CD14-positive monocyte (primary cell): ENCODE measurements around the gene HOXD4. TPM values are rescaled to one million over a fixed set of nuclear protein-coding genes. Genes with fewer than 3 reads are reported as not detected.

Experiments
- DNase-seq, 3 donors: peaks; one replicate each; pipeline ENCODE4 v3.0.0-alpha.2; 2011 to 2022
- H2AFZ ChIP-seq: 2 replicates; pipeline ENCODE4 v1.6.0; 2012; ENCODE audit warnings: mild to moderate bottlenecking, low read depth, low read length, inconsistent platforms; ENCODE audit not compliant: insufficient read depth, poor library complexity, severe bottlenecking
- H3K27ac ChIP-seq, 2 donors: 1 replicate in 1 of 2; 2 replicates in 1 of 2; pipeline ENCODE4 v1.5.1; 2012 to 2013; ENCODE audit warnings: low read length in 2 of 2, control low read depth in 1 of 2, inconsistent platforms in 1 of 2, low read depth in 1 of 2, mild to moderate bottlenecking in 1 of 2
- H3K27me3 ChIP-seq, 2 donors: one replicate each; pipeline versions ENCODE4 v1.6.0 to v1.6.1; 2011 to 2013; ENCODE audit warnings: low read length in 2 of 2; ENCODE audit not compliant: control insufficient read depth in 2 of 2, insufficient read depth in 2 of 2
- H3K36me3 ChIP-seq, 2 donors: replicated peaks in 1 of 2; 1 replicate in 1 of 2; 2 replicates in 1 of 2; pipeline versions ENCODE4 v1.5.1 to v1.6.1; 2012 to 2013; ENCODE audit warnings: low read length in 2 of 2, control low read depth in 1 of 2, inconsistent platforms in 1 of 2, mild to moderate bottlenecking in 1 of 2; ENCODE audit not compliant: insufficient read depth in 2 of 2, control insufficient read depth in 1 of 2
- H3K4me1 ChIP-seq, 2 donors: 1 replicate in 1 of 2; 2 replicates in 1 of 2; pipeline versions ENCODE4 v1.5.1 to v1.6.1; 2012 to 2013; ENCODE audit warnings: low read length in 2 of 2, control low read depth in 1 of 2, inconsistent platforms in 1 of 2, mild to moderate bottlenecking in 1 of 2, moderate library complexity in 1 of 2; ENCODE audit not compliant: insufficient read depth in 2 of 2, control insufficient read depth in 1 of 2
- H3K4me2 ChIP-seq: replicated peaks from 2 replicates; pipeline ENCODE3; 2012; ENCODE audit warnings: low read length, moderate library complexity, mild to moderate bottlenecking; ENCODE audit not compliant: poor library complexity, severe bottlenecking; ENCODE audit errors: extremely low read depth
- H3K4me3 ChIP-seq, 3 experiments: fragments of 200-600 bp in 1 of 3; sonication (generic) in 1 of 3; replicated peaks in 1 of 3; 1 replicate in 2 of 3; 2 replicates in 1 of 3; pipeline ENCODE4 v1.5.1; 2011 to 2013; ENCODE audit warnings: low read length in 3 of 3, mild to moderate bottlenecking in 3 of 3, control low read depth in 2 of 3, low read depth in 2 of 3, inconsistent platforms in 1 of 3, moderate library complexity in 1 of 3
- H3K79me2 ChIP-seq: 2 replicates; pipeline ENCODE4 v1.6.0; 2012; ENCODE audit warnings: mild to moderate bottlenecking, control low read depth, inconsistent platforms, low read length, moderate library complexity; ENCODE audit not compliant: insufficient read depth
- H3K9ac ChIP-seq: 2 replicates; pipeline ENCODE4 v1.6.0; 2017; ENCODE audit warnings: low read length, mild to moderate bottlenecking; ENCODE audit not compliant: insufficient read depth, poor library complexity, severe bottlenecking
- H3K9me3 ChIP-seq, 2 donors: replicated peaks in 1 of 2; 1 replicate in 1 of 2; 2 replicates in 1 of 2; pipeline versions ENCODE4 v1.5.1 to v1.6.1; 2012 to 2013; ENCODE audit warnings: low read length in 2 of 2, control low read depth in 1 of 2; ENCODE audit not compliant: control insufficient read depth in 1 of 2, insufficient read depth in 1 of 2
- H4K20me1 ChIP-seq: 2 replicates; pipeline ENCODE4 v1.6.0; 2012; ENCODE audit warnings: mild to moderate bottlenecking, low read length, control low read depth, moderate library complexity; ENCODE audit not compliant: insufficient read depth
- H3K27ac Mint-ChIP-seq, 7 donors: one replicate each; pipeline ENCODE4 v1.8.0; 2020; ENCODE audit warnings: mild to moderate bottlenecking in 7 of 7, mixed read lengths in 7 of 7, moderate library complexity in 6 of 7, inconsistent platforms in 2 of 7
- H3K27me3 Mint-ChIP-seq, 3 donors: one replicate each; pipeline ENCODE4 v1.8.0; 2021 to 2022; ENCODE audit warnings: low read depth in 3 of 3, mild to moderate bottlenecking in 3 of 3, mixed read lengths in 3 of 3, moderate library complexity in 3 of 3, inconsistent platforms in 1 of 3
- H3K36me3 Mint-ChIP-seq, 2 donors: one replicate each; pipeline ENCODE4 v1.8.0; 2020; ENCODE audit warnings: mixed read lengths in 2 of 2, inconsistent platforms in 1 of 2, mild to moderate bottlenecking in 1 of 2
- H3K4me1 Mint-ChIP-seq: one replicate; pipeline ENCODE4 v1.8.0; 2020; ENCODE audit warnings: mild to moderate bottlenecking, mixed read lengths
- H3K4me3 Mint-ChIP-seq, 2 donors: one replicate each; pipeline ENCODE4 v1.8.0; 2020; ENCODE audit warnings: mild to moderate bottlenecking in 2 of 2, mixed read lengths in 2 of 2, moderate library complexity in 1 of 2
- H3K9me3 Mint-ChIP-seq, 7 donors: one replicate each; pipeline ENCODE4 v1.8.0; 2020 to 2022; ENCODE audit warnings: mixed read lengths in 7 of 7, mild to moderate bottlenecking in 6 of 7, moderate library complexity in 6 of 7, inconsistent platforms in 2 of 7
- CTCF ChIP-seq: fragments of 200-600 bp; IDR thresholded peaks from one replicate; pipeline ENCODE4 v1.8.0; 2022; ENCODE audit warnings: antibody characterized with exemption, mild to moderate bottlenecking
- WGBS: methylation state at CpG from one replicate; pipeline ENCODE4 v1.1.5; 2013; ENCODE audit warnings: missing lambda C conversion rate; ENCODE audit not compliant: insufficient coverage; 5-methylcytosine and 5-hydroxymethylcytosine counted together
- intact Hi-C, 2 donors: fragments of 100-400 bp; cut with micrococcal nuclease; formaldehyde crosslinking; loops; one replicate each; pipeline versions ENCODE4 v1.15.0 to v1.15.1; 2023
- polyA plus RNA-seq, 3 donors: library from polyadenylated mRNA; depleted of rRNA in 1 of 3; unstranded in 2 of 3; stranded (reverse) in 1 of 3; fragments of 300-500 nt in 2 of 3; fragments of >200 nt in 1 of 3; fragmentation: Illumina TruSeq in 2 of 3; gene quantifications; 1 replicate in 2 of 3; 2 replicates in 1 of 3; pipeline ENCODE4 v1.2.3, GENCODE V29; 2012 to 2021

The HOXD4 gene
- polyA plus RNA-seq, 3 donors: not detected

DNA sequence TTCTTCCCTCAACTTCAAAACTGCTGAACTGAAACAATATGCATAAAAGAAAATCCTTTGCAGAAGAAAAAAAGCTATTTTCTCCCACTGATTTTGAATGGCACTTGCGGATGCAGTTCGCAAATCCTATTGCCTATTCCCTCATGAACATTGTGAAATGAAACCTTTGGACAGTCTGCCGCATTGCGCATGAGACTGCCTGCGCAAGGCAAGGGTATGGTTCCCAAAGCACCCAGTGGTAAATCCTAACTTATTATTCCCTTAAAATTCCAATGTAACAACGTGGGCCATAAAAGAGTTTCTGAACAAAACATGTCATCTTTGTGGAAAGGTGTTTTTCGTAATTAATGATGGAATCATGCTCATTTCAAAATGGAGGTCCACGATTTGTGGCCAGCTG lies 13.4 kb upstream of the HOXD4 start:
- Histone ChIP-seq H3K4me3 (no peak overlapping the region), H3K79me2 (no peaks in the 10 kb centered on the region), H3K4me2 (no peak overlapping the region), H2AFZ (no peak overlapping the region), H3K27me3 (peaks cover 99% of the 10 kb centered on the region in 2 donors), H3K9me3 (peaks cover 7 to 50% of the 10 kb centered on the region in 2 donors), H3K27ac (no peak overlapping the region), H3K9ac (no peak overlapping the region), H4K20me1 (no peaks in the 10 kb centered on the region), H3K4me1 (peaks cover 17 to 19% of the 10 kb centered on the region in 2 donors), H3K36me3 (no peaks in the 10 kb centered on the region)
- Mint-ChIP-seq H3K4me3 (peak overlapping the region in 1 of 2 donors; percentile 68), H3K36me3 (peaks cover 0 to 10% of the 10 kb centered on the region in 2 donors), H3K27me3 (peaks cover 93 to 100% (median 94%) of the 10 kb centered on the region in 3 donors), H3K27ac (no peak overlapping the region), H3K9me3 (peaks cover 0 to 35% (median 26%) of the 10 kb centered on the region in 7 donors), H3K4me1 (peaks cover 31% of the 10 kb centered on the region)
- TF ChIP-seq CTCF: no peak
- DNase-seq: no peak
- WGBS: 42% methylated on average over 2 of the region's 8 CpGs
- intact Hi-C loops: no loop called here

DNA sequence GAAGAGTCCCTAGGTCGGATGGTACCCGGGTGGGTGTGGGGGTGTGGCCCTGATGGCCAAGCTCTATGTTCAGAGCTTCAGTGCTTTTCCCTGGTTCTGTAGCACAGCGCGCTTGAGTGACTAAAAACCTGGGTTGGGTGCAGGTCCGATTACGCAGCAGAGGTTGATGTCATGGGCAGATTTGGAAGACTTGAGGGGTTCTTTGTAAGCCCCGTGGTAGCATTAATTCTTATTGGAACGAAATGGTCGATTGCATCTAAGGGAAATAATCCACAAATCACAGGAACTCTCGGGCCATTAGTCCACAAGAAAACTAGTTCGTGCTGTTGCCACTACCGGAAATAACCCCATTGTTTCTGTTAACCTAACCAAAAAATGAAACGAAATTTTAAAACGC lies 12.8 kb upstream of the HOXD4 start:
- Mint-ChIP-seq H3K27ac (no peak overlapping the region), H3K27me3 (peaks cover 93 to 100% (median 94%) of the 10 kb centered on the region in 3 donors), H3K4me1 (peaks cover 31% of the 10 kb centered on the region), H3K4me3 (peak overlapping the region in 1 of 2 donors; percentile 68), H3K9me3 (peaks cover 0 to 34% (median 26%) of the 10 kb centered on the region in 7 donors), H3K36me3 (peaks cover 0 to 10% of the 10 kb centered on the region in 2 donors)
- Histone ChIP-seq H3K36me3 (no peaks in the 10 kb centered on the region), H3K27me3 (peaks cover 98 to 99% of the 10 kb centered on the region in 2 donors), H3K4me2 (no peak overlapping the region), H3K4me3 (no peak overlapping the region), H2AFZ (no peak overlapping the region), H3K9me3 (peaks cover 7 to 50% of the 10 kb centered on the region in 2 donors), H3K9ac (no peak overlapping the region), H4K20me1 (no peaks in the 10 kb centered on the region), H3K4me1 (peaks cover 17 to 19% of the 10 kb centered on the region in 2 donors), H3K27ac (no peak overlapping the region), H3K79me2 (no peaks in the 10 kb centered on the region)
- intact Hi-C loops: no loop called here
- 15% methylated on average over 9 of the region's 14 CpGs for WGBS
- no peak for TF ChIP-seq CTCF
- DNase-seq: no peak
